M059J (cell line): Measurements from ENCODE around the gene MMP25. TPM values are rescaled to one million over a fixed set of nuclear protein-coding genes. Genes with fewer than 3 reads are reported as not detected.

ENCODE experiments used
- DNase-seq: peaks from one replicate; pipeline ENCODE4 v3.0.0-alpha.2; 2012; ENCODE audit warnings: low read depth
- total RNA-seq: library from RNA; depleted of rRNA; stranded (reverse); fragments of >200 nt; shearing (Covaris generic); gene quantifications from 2 replicates; pipeline ENCODE4 v1.2.3, GENCODE V29; 2014

Gene MMP25
- total RNA-seq, 1 experiment from 2014 or later, result 0.02 TPM

DNA sequence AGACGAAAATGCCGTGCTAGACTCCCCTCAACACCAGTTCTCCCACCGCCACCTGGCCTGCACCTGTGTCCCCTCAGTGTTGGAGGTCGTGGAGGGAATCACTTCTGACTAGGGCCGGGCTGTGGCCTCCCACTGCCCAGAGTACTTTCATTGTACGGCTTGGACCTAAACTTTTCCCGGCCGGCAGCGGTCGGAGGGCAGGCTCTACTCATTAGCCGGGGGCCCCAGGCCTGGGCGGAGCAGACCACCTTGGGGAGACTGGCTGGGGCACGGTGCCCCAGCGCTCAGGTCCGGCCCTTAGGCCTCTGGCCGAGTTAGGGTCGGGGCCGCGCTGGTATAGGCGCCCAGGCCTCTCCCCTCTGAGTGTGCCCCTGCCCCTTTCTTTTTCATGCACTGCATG, 29.0 kb upstream of the MMP25 start:
- no peak for DNase-seq

DNA sequence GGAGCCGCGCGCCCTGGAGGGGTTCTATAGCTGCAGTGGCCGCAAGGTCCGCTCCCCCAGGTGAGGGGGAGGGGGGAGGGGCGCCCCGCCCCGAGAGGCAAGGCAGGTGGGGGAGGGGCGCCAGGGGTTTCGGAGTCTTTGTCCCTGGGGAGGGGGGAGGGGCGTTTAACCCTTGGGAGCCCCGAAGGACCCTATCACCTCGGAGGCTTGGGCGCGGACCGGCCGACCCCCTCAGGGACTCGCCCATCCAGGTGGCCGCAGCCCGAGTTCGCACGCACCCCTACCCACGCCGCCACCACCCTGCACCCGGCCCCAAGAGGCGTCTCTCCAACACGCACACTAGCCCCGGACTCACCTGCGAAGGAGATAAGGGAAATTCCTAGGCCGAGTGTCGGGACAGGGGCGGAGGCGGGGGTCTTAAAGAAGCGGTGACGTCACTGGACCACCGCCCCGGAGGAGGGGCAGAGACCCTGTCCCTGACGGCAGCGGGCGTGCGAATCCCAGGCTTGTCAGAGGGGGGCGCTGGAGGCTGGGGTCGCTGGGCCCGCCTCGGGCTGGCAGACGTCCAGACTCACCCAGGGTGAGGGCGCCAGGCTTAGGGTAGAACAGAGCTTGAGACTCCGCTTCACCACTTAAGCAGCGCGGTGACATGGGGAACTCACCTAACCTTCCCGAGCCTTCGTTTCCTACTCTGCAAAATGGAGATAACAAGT, 28.4 kb upstream of the MMP25 start, which contains the start of gene CLDN6:
Gene CLDN6, minus strand, starts transcription at position 390 of the 713 bp plus-strand sequence. CDS start 2,162 bp downstream, outside the sequence.
- no peak for DNase-seq

DNA sequence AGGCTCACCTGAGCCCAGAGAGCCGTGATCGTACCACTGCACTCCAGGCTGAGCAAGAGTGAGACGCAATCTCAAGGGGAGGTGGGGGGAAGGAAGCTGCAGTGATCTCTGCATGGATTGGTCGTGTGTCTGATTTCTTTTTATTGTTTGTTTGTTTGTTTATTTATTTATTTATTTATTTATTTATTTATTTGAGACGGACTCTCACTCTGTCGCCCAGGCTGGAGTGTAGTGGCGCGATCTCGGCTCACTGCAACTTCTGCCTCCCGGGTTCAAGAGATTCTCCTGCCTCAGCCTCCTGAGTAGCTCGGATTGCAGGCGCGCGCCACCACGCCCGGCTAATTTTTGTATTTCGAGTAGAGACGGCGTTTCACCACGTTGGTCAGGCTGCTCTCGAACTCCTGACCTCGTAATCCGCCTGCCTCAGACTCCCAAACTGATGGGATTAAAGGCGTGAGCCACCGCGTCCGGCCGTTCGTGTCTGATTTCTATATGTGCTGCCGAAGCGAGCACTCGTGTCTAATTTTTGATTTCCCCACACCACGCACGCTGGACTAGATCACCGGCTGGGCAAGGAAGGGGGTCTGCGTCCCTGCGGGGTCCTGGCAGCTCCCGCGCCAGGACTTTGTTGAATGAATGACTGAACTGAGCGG, 26.6 kb upstream of the MMP25 start:
- DNase-seq, result no peak

DNA sequence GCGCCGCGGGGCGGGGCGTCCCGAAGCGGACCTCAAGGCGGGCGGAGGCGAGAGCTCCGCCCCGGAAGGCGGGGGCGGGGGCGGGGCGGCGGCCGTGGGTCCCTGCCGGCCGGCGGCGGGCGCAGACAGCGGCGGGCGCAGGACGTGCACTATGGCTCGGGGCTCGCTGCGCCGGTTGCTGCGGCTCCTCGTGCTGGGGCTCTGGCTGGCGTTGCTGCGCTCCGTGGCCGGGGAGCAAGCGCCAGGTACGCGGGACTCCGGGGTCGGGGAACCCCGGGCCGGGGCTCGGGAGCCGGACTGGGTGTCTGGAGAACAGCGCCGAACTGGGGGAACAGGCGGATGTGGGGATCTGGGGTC, 26.1 kb upstream of the MMP25 start, which contains the start of gene TNFRSF12A:
Gene TNFRSF12A, plus strand, starts transcription at position 122 of the 357 bp plus-strand sequence. Its CDS starts 30 bp downstream, at position 152.
- peak; percentile 79 for DNase-seq

- peak; percentile 91 for DNase-seq
These were observed 25.5 kb upstream of the MMP25 start for GRCh38 chr16:3020604-3021448.

- peak; percentile 99 for DNase-seq
These were observed 24.7 kb upstream of the MMP25 start for GRCh38 chr16:3021449-3022207.

DNA sequence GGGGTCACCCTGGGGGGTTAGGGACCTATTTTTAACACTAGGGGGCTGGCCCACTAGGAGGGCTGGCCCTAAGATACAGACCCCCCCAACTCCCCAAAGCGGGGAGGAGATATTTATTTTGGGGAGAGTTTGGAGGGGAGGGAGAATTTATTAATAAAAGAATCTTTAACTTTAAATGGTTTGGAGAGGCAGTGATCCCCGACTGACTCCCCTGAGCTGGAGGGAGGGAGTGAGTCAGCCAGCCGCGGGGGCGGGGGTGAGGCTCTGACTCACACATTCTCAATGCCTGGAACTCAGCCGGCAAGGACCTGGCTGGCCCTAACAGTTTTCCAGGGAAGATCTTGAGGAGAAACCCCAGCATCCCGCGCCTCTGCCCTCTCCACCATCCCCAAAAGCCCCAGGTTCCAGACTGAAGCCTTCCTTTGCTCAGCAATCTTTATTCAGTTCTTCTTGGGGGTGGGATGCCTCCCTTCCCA, 24.1 kb upstream of the MMP25 start:
- peak; percentile 96 for DNase-seq

- DNase-seq, result no peak
These were observed 23.5 kb upstream of the MMP25 start for GRCh38 chr16:3022684-3023414.

GRCh38 chr16:3023415-3023668, 23.0 kb upstream of the MMP25 start:
- DNase-seq, result peak; percentile 96

DNA sequence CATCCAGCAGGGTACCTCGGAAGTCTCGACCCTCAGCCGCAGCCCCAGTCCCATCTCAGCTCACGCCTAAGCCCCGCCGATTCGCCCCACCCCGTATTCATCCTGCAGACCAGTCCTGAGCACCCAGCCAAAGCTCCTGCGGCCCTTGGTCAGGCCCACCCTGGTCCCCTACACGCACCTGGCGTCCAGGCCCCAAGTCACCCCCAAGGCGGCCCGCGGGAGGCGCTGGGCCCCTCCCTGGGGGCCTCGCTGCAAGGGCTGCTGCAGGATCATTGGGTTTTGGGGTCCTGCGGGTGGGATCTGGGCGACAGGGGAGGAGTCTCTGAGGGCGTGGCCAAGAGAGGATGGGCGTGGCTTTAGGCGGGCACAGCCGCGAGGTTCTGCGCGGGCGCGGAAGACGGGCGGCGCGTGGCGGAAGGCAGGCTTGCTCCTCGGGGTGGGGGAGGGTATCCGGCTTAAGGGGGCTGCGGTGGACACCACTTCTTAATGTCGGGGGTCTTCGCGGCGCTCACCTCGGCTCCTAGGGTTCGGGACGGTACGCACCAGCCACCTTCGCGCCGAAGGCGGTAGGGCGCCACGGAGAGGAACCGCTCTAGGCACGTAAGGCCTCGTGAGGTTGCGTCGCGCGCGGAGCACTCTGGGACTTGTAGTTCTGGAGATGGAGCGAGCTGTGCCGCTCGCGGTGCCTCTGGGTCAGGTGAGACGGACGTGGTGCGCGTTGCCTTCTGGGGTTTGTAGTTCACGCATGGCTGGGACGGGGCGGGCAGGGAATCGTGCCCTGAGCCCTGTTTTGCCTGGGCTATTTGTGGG, 22.5 kb upstream of the MMP25 start, which contains the start of the genes HCFC1R1 and THOC6:
Gene HCFC1R1, minus strand, starts transcription at position 274 of the 810 bp plus-strand sequence. Its CDS starts 1 bp downstream, at position 273.
Gene THOC6, plus strand, starts transcription at position 367 of the 810 bp plus-strand sequence. Its CDS starts 292 bp downstream, at position 659.
- DNase-seq, result peak; percentile 98

DNA sequence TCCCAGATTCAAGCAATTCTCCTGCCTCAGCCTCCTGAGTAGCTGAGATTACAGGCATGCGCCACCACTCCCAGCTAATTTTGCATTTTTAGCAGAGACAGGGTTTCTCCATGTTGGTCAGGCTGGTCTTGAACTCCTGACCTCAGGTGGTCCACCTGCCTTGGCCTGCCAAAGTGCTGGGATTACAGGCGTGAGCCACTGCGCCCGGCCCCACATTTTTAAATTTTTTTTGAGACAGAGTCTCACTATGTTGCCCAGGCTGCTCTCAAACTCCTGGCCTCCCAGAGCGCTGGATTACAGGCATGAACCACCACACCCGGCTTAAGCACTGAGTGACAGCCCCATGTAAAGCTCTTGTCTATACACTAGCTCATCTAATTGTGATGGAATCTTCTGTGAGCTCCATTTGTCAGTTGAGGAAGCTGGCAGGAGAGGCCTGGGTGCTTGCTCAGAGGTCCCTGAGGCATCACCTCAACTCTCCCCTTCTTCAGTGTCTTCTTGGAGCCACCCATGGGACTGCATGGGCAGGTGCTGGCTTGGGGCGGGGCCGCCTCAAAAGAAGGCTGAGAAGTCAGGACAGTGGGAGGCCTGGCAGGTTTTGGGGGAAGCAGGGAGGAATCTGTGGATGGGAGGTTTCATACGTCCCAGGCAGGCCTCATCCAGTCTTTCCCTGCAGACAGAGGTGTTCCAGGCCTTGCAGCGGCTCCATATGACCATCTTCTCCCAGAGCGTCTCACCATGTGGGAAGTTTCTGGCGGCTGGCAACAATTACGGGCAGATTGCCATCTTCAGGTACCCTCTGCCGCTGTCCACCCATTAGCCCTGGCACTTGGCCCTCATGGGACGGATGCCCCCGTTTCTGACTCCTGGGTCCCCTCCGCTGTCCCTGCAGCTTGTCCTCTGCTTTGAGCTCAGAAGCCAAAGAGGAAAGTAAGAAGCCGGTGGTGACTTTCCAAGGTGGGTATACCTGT, 21.0 kb upstream of the MMP25 start:
- DNase-seq, result no peak

- no peak for DNase-seq
These were observed 20.4 kb upstream of the MMP25 start for GRCh38 chr16:3026003-3026378.

DNA sequence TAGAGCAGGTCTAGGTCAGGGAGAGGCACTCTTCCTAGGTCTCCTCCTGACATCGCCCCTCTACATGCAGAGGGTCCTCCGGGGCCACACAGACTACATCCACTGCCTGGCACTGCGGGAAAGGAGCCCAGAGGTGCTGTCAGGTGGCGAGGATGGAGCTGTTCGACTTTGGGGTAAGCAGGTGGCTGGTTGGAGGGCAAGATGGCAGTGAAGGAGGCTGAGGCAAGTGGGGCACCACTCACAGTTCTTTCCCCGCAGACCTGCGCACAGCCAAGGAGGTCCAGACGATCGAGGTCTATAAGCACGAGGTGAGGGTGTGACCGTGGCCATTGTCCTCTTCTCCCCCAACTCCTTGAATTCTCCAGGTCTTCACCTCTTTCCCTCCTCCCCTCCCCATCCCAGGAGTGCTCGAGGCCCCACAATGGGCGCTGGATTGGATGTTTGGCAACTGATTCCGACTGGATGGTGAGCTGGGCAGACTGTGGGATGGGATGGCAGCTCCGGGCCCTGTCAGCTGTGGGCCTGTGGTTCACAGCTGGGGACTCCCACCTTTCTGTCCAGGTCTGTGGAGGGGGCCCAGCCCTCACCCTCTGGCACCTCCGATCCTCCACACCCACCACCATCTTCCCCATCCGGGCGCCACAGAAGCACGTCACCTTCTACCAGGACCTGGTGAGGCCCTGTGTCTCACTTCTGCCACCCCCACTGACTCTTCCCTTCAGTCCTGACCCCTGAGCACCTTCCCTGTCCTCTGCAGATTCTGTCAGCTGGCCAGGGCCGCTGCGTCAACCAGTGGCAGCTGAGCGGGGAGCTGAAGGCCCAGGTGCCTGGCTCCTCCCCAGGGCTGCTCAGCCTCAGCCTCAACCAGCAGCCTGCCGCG, 19.5 kb upstream of the MMP25 start:
- DNase-seq, result no peak

DNA sequence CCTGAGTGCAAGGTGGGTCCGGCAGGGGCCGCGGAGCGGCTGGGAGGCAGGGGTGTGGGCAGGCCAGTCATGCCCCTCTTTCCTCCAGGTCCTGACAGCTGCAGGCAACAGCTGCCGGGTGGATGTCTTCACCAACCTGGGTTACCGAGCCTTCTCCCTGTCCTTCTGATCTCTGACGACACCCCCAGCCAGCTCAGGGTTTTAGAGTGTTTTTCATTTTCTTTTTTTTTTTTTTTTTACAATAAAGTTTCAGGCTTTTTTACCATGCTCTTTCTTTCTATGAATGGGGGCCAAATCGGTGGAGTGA, 18.9 kb upstream of the MMP25 start:
- no peak for DNase-seq

DNA sequence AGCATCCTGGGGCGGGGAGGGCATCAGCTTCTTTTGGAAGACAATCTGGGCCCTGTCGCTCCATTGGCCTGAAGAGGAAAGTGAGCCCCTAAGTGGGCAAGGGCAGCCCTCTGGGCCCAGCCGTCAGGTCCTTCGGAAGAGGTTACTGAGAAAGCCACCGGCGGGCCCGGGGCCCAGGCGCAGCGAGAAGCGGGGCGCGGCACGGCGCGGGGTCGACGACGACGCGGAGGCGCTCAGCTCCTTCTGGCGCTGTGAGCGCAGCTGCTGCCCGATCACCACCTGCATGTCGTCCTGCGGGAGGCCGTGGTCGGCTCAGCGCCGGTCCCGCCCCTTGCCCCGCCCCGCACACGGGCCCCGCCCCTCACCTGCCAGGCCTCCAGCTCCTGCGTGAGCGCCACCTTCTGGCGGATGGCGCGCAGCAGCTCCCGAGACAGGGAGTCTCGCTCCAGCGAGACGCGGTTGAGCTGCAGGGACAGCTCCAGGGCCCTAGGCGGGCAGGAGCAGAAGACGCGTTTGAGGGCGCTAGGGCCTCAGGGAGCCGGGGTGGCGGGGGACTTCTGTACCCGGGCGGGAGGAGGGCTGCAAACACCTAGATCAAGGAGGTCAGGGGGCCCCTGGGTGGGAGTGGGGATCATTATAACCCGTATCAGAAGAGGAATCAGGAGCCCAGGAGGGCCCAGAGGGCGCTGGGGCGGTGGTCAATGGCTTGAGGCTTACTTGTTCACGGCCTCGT, 18.2 kb upstream of the MMP25 start:
- no peak for DNase-seq

DNA sequence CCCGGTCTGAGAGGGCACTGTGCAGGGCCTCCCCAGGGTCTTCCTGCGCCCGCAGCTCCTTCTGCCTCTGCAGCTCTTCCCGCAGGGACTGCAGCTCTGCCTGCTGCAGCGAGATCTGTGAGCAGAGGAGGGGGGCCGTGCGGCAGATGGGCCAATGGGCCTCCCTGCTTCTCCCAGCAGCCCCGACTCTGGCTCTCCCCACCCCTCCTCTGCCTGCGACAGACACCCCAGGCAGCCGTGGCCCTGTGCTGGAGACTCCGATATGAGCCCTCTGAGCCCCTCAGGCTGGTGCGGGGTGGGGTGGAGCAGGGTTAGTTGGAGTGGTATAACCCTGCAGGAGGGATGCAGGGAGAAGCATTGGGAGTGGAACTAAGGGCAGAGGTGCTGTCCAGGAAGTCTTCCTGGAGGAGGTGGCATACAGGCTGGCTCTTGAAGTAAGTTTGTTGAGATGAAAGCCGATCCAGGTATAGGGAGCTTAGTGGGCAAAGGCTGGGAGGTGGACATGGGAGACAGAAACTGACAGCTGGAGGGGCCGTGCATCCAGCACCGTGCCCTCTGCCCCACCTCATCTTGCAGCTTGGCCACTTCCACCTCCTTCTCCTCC, 17.5 kb upstream of the MMP25 start:
- no peak for DNase-seq
